HCEC 1CT (cell line): ENCODE measurements around the gene IL12B.
"Not testable (repeated sequence)": the region's sequence is repeated elsewhere in the genome, so short reads cannot be mapped to it uniquely, and the experiment has no call there.

ENCODE experiments used
- DNase-seq: peaks from one replicate; pipeline ENCODE4 v3.0.0-alpha.2; 2017

The IL12B gene

DNA sequence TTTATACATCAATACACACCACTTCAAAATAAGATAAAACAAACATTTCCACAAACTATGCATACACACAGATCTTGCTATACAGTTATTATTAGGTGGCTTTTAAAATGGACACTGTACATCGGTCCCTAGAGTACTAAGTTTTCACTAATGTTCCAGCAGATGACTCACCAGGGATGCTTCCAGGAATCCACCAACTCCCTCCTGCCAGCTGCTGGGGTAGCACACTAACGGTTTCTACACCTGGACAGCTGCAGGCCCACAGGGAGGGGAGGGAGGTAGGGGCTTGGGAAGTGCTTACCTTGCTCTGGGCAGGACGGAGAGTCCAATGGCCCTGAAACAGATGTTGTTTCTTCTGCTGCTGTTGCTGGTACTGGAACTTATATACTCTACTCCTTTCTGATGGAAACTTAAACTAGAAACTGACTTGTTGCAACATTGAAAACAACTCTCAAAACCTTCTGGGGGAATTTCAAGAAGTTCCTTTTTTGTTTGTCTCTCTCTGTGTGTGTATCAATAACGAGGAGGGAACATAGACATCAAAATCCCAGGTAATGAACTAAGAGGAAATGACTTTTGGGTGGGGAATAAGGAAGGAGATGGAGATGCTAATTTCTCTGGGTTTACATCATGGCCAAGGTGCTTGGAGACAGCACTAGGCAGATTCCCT, at the start of gene IL12B:
Gene IL12B, minus strand, starts transcription at position 357 of the 670 bp plus-strand sequence. CDS start 3,705 bp downstream, outside the sequence.
- peak; percentile 39 for DNase-seq

DNA sequence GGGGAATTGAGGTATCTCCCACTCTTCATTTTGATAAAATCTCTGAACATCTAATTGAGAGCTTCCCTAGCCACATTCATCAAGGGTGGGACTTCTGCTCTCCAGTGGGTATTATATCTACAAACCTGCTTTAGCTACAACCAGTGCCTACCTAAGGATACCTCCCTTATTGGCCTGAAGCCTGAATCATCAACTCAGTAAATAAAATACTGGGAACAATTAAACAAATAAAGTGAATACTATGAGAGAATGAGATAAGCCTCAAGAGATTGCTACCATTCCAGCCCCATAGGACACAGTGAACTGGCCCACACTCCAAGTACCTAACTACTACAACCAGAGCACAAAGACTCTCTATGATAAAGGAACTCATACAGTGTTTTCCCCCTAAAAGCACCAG, 47.4 kb upstream of the IL12B start:
- no peak for DNase-seq

DNA sequence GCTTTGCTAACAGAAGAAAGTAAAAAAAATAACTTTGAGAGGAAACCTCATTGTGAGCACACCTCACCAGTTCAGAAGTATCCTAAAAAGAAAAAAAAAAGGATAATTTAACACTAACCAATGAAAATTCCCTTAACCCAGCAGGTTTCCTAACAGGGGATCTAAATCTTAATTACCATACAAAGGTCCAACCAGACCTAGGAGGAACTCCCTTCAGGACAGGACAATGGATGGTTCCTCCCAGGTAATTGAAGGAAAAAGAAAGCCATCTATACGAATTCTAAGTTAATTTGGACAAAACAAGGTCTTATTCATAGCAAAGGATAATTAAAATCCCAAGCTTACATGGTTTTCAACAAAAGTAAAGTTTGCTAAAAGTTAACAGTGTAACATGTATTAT, 37.6 kb upstream of the IL12B start:
- not testable (repeated sequence) for DNase-seq

DNA sequence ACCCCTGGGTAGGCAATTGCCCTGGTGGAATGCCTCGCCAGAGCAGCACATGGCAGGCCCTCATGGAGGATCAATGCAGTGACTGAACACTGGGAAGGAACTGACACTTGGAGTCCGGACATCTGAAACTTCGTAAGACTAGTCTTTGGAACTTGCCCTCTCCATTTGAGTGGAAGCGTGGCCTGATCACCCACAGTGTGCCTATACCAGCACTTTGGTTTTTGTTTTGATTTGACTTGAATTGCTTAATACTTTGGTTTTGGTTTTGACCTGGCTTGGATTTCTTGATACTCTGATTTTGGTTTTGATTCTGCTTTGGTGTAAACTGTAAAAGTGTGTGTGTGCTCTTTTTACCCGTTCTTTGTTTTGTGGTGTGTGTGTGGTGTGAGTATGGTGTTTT, 36.5 kb upstream of the IL12B start:
- not testable (repeated sequence) for DNase-seq

DNA sequence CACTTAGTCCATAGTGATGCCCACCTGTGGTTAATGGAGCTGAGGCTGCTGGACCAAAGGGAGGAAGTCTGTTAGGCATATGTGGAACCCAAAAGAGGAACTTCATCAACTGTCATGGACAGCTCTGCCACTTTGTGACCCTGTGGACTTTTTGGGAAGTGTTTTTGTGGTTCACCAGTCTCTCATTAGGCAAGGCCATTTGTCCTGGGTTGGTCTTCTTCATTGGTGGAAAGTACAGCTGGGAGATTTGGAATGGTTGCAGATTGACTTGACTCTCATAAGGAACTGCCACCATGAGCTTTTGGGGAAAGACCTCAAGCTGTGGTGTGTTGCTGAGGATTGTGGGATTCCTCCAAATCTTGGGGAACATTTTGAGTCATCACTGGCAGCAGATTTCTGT, 31.9 kb upstream of the IL12B start:
- DNase-seq: no peak

DNA sequence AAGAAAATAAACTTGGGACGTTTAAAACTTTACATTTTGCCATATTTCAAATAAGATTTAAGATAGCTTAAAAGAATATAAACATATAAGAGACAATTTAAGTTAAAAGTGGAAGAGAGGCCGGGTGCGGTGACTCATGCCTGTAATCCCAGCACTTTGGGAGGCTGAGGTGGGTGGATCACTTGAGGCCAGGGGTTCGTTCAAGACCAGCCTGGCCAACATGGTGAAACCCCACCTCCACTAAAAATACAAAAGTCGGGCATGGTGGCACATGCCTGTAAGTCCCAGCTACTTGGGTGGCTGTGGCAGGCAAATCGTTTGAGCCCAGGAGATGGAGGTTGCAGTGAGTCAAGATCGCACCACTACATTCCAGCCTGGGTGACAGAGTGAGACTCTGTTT, 29.6 kb upstream of the IL12B start:
- DNase-seq: not testable (repeated sequence)

DNA sequence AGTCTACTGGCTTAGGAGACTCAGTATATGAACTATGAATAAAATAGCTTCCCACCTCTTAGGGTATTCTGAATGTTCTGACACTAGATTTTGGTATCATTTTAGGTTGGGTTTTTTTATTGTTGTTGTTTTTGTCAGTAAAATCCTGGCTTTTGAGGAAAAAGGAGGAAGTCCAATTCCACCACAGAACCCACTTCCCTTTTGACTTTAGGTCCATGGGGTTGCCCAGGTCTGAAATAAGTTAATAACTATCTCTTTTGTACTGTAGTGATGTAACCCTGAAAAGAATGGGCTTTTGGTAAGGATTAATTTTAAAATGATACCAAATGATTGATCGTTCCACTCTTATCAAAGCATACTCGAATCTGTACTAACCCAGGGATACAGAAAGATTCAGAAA, 29.1 kb upstream of the IL12B start:
- DNase-seq: no peak

DNA sequence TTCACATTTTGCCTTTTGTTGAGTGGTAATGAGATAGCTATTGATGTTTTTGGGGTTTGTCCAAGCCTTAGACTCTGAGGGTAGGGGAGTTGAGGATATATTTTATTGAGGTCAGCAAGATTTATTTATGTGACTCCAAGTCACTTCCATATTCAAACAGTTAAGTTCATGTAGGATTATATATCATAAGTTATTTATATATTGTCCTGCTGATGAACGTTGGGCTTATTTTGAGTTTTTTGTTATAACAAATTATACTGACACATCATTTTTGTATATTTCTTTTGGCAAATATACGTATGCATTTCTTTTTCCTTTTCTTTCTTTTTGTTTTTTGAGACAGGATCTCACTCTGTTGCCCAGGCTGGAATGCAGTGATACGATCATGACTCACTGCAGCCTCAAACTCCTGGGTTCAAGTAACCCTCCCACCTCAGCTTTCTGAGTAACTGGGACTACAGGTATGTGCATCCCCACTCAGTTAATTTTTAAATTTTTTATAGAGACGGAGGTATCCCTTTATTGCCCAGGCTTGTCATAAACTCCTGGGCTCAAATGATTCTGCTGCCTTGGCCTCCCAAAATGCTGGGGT, 23.5 kb upstream of the IL12B start:
- DNase-seq: no peak

DNA sequence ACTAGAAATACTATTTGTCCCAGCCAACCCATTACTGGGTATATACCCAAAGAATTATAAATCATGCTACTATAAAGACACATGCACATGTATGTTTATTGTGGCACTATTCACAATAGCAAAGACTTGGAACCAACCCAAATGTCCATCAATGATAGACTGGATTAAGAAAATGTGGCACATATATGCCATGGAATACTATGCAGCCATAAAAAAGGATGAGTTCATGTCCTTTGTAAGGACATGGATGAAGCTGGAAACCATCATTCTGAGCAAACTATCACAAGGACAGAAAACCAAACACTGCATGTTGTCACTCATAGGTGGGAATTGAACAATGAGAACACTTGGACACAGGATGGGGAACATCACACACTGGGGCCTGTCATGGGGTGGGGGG, 20.4 kb upstream of the IL12B start:
- not testable (repeated sequence) for DNase-seq

DNA sequence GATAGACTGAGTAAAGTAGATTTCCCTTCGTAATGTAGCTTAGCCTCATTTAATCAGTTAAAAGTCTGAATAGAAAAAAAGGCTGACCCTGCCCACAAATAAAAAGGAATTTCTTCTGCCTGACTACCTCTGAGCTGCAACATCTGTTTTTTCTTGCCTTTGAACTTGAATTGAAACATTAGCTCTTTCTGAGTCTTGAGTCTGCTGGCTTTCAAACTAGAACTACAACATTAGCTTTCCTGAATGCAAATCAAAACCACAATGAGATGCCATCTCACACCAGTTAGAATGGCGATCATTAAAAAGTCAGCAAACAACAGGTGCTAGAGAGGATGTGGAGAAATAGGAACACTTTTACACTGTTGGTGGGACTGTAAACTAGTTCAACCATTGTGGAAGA, 19.9 kb upstream of the IL12B start:
- not testable (repeated sequence) for DNase-seq

DNA sequence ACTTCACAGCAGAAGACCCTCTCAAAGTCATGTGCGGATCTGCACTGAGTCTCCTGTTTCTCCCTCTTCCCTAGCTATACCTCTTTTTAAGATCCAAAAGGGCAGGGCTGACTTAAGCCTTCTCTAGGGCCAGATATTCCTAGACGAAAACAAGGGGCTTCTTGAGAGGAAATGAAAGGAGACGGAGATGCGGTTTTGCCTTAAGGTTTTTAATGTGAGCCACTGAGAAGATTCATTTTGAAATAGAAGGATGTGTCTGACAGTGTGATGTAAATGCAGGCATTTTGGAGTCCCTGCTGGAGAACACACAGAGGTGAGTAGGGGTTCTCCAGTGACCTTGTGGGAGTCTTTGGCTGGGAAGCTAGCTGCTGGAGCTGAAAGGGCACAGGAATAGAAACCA, 15.6 kb upstream of the IL12B start:
- no peak for DNase-seq

DNA sequence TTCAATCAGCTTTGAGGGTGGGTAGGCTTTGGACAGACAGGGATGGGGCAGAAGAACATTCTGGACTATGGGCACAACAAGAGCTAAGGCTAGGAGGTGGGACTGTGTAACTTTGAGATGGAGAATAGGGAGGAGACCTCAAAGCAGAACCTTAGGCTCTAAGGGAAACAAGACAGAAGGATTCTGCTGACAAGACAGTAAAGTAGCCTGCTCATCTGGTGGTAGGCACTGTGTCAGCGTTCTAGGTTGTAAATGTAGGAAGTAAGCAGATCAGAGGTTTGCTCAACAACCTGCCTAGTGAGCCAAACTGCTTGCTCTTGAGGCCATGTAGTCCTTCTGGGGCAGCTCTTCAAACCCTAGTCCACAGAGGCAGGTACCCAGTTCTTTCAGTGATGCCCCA, 15.0 kb upstream of the IL12B start:
- DNase-seq: no peak

DNA sequence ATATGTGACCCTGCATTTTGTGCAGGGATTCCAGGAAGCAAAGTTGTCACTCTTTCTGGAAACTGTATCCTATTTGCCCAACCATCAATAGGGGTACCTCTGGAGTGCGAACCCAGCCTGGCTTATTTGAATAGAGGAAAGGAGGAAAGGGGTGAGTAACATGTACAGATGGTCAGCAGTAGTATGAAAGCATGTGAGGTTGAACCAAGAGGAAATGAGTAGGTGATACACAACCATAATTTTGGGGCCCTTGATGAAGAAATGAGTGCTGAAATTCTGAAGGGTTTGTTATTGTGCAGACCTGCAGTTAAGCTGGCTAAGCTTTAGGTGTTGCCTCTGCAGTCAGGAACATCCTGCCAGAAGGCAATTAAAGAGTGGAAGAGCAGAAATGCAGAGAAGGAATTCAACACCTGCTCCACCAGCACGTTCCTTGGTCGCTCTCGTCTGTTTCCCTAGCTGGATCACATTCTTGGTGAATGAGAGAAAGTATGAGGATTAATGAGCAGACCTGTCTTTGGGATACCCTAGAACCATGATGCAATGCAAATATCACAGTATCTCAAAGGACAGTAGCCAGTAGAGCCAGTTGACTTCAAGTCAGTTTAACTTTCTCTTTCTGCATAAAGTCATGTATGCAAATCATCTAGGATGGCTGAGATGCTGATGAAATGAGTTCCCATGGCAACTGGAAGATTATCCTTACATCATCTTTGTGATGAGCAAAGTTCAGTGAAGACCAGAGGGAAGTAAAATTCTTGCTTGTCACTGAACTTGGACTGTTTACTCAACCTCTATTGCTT, 13.2 kb upstream of the IL12B start:
- no peak for DNase-seq

DNA sequence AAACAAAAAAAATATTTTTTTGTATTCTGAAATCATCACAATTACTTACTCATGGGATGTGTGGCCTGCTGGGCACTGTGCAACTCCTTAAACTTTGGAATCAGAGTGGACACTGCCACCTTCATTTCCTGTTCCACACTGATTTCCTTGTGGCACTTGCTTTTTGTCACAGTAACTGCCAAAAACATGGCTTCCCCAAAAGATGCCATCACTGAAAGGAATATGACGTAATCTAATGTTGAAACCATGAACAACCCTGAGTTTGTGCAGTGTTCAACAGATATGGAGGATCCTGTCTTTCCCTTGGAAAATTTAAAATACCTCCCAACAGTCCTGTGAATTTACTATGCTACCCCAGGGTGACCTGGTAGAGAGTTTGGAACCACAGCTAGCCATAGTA, 12.6 kb upstream of the IL12B start:
- no peak for DNase-seq

DNA sequence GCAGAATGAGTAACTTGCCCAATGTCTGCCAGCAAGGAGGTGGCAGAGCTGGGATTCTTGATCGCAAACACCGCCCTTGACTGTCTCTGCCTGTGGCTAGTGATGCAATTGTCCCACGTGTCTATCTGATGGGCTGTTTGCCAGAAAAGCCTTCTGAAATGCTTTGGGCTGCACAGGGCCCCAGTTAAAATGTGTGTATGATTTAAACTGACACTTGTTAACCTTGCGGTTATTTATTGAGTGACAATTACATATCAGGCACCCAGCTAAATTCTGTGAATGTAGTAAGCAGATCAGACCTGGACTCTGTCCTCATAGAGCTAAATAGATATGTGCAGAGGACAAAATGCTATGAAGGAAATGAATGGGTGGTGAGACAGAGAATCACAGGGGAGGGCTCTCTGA, 11.6 kb upstream of the IL12B start:
- DNase-seq: peak; percentile 27

DNA sequence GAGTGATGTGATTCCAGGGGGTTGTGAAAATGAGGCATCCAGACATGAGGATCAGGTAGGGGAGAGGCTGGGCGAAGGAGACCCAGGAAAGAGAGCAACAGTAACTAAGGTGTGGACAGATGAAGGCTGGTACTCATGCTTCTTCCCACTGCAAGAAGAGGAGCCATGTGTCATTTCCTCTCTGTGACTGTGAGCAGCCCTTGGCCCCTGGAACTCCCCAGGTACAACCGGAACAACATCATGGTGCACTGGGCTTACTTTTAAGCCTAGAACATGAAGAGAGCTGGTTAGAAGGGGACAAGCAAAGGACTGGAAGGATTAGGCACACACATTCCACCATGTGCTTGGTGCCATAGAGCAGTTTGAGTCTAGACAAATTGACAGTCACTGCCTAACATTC, 10.9 kb upstream of the IL12B start:
- DNase-seq: no peak

DNA sequence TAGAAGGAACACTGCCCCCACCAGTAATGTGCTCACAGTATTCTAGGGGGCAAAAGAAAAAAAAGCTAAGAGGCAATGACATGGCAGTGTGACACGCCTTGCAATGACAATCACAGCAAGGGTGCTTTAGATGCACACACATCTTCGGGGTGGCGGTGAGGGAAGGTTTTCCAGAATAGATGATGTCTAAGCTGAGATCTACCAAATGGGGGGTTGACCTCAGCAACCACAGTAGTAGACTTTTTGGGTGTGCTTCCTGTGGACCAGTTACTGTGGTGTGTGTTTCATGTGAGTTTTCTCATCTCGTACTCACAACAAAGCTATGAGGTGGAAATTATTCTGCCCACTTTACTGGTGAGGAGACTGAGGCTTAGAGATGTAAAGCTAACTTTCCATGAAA, 10.2 kb upstream of the IL12B start:
- DNase-seq: no peak

DNA sequence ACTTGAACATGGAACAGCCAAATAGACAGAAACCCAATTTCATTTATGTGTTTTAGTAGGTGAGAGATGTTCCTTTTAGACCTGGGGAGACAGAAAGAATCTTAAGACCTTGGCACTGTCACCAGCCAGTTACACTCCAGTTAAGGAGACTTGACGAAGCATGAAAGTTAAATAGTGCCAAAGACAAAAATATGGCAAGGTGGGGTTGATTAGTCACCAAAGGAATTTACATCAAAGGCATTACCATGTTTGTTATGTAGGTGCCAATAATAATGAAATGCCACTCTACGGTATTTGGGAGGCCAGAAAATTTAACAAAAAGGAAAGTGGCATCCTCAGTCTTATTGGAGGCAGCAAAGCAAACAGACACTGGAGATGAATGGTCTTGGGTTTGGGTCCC, 9.2 kb upstream of the IL12B start:
- no peak for DNase-seq

DNA sequence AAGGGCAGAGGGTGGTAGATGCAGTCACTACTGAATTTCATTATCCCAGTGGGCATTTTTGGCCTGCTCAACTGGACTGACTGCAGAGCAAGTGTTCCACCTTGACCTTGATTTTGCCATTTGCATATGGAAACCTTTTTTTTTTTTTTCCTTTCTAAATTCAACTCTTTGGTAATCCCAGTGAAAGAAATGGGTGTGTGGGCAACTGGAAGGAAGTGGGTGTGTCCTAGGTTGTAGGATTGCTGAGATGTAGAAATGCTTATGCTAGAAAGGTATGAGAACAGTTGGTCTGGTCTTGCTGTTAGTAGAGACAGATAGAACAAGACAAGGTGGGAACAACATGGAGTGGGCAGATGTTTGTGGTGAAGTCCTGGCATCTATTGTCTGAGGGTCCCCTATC, 7.8 kb upstream of the IL12B start:
- DNase-seq: no peak

DNA sequence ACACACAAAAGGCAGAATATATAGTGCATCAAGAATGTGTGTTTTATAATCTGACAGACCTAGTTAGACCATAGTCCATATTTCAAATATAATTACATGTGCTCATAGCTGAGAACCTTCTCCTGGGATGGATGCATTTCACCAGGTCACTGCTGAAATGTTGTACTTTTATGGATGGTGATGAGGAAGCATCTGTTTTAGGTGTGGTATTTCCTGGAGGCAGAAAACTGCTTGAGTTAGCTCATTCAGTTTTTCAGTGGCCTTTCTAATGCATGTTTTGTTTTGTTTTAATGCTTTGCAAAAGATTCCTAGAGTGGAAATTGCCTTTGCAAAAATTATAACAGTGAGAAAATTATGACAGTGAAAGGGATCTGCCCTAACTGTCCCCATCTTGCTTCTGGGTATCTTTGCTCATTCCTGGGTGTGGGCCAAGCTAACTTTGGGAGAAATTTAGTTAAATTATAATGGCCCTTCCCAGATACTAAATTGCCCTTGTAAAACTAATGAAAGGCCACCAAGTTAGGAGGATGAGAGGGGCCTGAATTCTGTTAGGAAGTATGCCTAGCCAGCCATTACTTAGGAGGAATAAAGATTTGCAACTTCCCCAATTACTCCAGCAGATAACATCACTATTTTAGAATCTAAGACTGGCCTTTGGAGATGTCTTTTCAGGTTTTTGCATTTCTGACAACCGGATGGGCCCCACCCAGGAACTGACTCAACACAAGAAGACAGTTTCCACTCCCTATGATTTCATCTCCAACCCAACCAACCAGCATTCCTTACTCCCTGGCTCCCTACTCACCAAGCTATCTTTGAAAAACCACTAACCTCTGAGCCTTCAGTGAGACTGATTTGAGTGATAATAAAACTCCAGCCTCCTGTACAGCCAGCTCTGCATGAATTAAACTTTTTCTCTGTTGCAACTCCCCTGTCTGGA, 7.0 kb upstream of the IL12B start:
- peak; percentile 56 for DNase-seq

DNA sequence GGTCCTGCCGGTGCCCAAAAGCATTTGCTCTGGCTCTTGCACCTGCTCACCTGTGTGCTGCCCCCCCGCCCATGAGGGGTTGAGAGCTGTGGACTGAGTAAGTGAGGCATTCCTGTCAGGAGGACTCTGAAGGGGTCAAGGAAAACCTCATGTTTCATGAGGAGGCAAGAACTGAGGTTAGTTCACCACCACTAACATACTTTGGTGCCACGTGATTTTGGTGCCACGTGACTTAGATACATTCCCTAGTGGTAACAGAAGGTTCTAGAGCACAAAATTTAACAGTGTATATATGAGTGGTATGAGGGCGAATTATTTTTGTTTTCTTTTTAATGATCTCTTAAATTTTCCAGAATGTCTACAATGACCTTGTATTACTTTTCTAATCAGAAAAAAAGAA, 6.3 kb upstream of the IL12B start:
- no peak for DNase-seq

DNA sequence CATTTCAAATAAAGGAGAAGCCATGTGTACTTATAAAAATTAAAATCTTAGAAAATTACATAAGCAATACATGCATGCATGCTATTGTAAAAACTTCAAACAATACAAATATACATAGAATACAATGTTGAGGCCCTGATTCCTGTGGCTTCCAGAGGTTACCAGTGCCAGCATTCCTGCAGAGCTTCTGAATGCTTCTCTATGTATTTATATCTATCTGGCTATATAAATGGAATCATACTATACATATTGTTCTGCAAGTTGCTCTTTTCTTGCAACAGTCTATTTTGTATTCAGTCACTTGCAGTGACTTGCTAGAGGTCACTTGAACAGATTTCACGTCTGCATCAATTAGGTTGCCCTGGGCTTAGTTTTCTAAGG, 3.2 kb upstream of the IL12B start:
- no peak for DNase-seq
